ENCODE measurements around the gene MRPS9.

GRCh38 chr2:105076121-105076520, 38.3 kb downstream of the MRPS9 start:
- TF ChIP-seq POLR2A (IDR thresholded peaks at IDR 0.05; ENCODE audit: low read depth, low read length) (no peak), TAF1 (IDR thresholded peaks at IDR 0.05; ENCODE audit: borderline replicate concordance, low read depth, low read length) (no peak), POLR2AphosphoS5 (IDR thresholded peaks at IDR 0.05; ENCODE audit: low read depth, low read length) (no peak)
